Esophagus muscularis mucosa (tissue), 4 donors: ENCODE results near the gene HTRA2. TPM values are rescaled to one million over a fixed set of nuclear protein-coding genes. Genes with fewer than 3 reads are reported as not detected.

Experiments
- DNase-seq: peaks from one replicate; pipeline ENCODE4 v3.0.0-alpha.2; 2017; ENCODE audit errors: extremely low spot score
- H3K27ac ChIP-seq, 4 donors: fragments of 200-600 bp; sonication (generic); replicated peaks in 1 of 4; 1 replicate in 3 of 4; 2 replicates in 1 of 4; pipeline ENCODE4 v1.5.1; 2016 to 2019; ENCODE audit warnings: mild to moderate bottlenecking in 1 of 4
- H3K27me3 ChIP-seq, 4 donors: fragments of 200-600 bp; sonication (generic); one replicate each; pipeline versions ENCODE4 v1.5.1 to v1.6.0; 2016 to 2019
- H3K36me3 ChIP-seq, 4 donors: fragments of 200-600 bp; sonication (generic); one replicate each; pipeline ENCODE4 v1.5.1; 2016 to 2019
- H3K4me1 ChIP-seq, 4 donors: fragments of 200-600 bp; sonication (generic); one replicate each; pipeline ENCODE4 v1.5.1; 2016 to 2019
- H3K4me3 ChIP-seq, 4 donors: fragments of 200-600 bp; sonication (generic); 1 replicate in 2 of 4; 2 replicates in 2 of 4; pipeline ENCODE4 v1.5.1; 2016 to 2019; ENCODE audit warnings: mild to moderate bottlenecking in 4 of 4, moderate library complexity in 1 of 4
- H3K9me3 ChIP-seq, 4 donors: fragments of 200-600 bp; sonication (generic); 1 replicate in 3 of 4; 2 replicates in 1 of 4; pipeline ENCODE4 v1.5.1; 2016 to 2019
- CTCF ChIP-seq, 3 experiments: fragments of 200-600 bp in 2 of 3; fragments of 450-650 bp in 1 of 3; sonication (generic) in 2 of 3; IDR thresholded peaks; one replicate each; pipeline ENCODE4 v1.5.1; 2017 to 2019; ENCODE audit warnings: antibody characterized with exemption in 3 of 3, mild to moderate bottlenecking in 2 of 3, moderate library complexity in 1 of 3
- EP300 ChIP-seq: sonication (generic); formaldehyde crosslinking; IDR thresholded peaks from one replicate; pipeline ENCODE4 v1.6.1; 2017; ENCODE audit warnings: antibody characterized with exemption
- POLR2A ChIP-seq: fragments of 450-650 bp; IDR thresholded peaks from one replicate; pipeline ENCODE4 v1.6.1; 2017; ENCODE audit warnings: antibody characterized with exemption, moderate library complexity, mild to moderate bottlenecking, low read depth
- POLR2AphosphoS5 ChIP-seq, 2 donors: sonication (generic); formaldehyde crosslinking; IDR thresholded peaks; one replicate each; pipeline ENCODE4 v1.6.1; 2017; ENCODE audit warnings: antibody characterized with exemption in 2 of 2
- WGBS: methylation state at CpG from one replicate; pipeline ENCODE4 v1.1.5; 2018; 5-methylcytosine and 5-hydroxymethylcytosine counted together
- intact Hi-C: fragments of 100-400 bp; cut with DNase I; formaldehyde crosslinking; loops from one replicate; pipeline ENCODE4 v1.15.1; 2023
- total RNA-seq, 4 donors: library from RNA; depleted of rRNA; stranded (reverse); fragments of >200 nt; gene quantifications; one replicate each; pipeline versions ENCODE4 v1.1.0 to v1.2.1, GENCODE V29; 2016

HTRA2 gene
- total RNA-seq, 4 donors from 2014 or later = 29.7 to 37.9 (median 31.9) TPM

GRCh38 chr2:74538881-74539339 lies 9.2 kb downstream of the HTRA2 start:
- H3K4me1 ChIP-seq = peaks cover 0 to 13% (median 0%) of the 10 kb centered on the region in 4 donors
- TF ChIP-seq CTCF (IDR thresholded peaks at IDR 0.05) = no peak
- TF ChIP-seq POLR2AphosphoS5 (IDR thresholded peaks at IDR 0.05) = no peak
- no peak for TF ChIP-seq POLR2A
- TF ChIP-seq EP300 = no peak
- peaks cover 0 to 6% (median 0%) of the 10 kb centered on the region in 4 donors for H3K27me3 ChIP-seq
- H3K9me3 ChIP-seq = no peaks in the 10 kb centered on the region
- H3K27ac ChIP-seq = no peak overlapping the region
- 74% methylated on average over 7 of the region's 7 CpGs for WGBS
- no peak overlapping the region for H3K4me3 ChIP-seq
- no peak for DNase-seq
- intact Hi-C loops = no loop called here
- H3K36me3 ChIP-seq = peaks cover 0 to 5% (median 1%) of the 10 kb centered on the region in 4 donors

DNA sequence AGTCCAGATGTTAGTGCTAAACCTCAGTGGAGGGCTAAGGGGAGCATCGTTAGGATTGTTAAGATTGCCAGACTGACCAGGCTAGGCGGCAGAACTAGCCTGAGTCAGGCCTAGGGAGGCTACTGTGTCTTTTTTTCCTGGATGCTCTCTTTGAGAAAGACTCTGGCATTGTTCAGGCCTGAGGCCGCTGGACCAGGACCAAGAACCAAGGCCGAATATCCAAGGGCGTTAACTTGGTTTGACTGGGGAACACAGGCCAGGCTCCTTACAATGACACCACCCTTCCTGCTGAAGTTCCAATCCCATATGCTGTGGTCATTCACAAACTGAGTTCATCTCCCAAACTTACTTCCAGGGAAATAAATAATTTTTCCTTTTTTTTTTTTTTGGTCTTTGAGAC lies 10.6 kb downstream of the HTRA2 start:
- WGBS = 75% methylated on average over 5 of the region's 5 CpGs
- Histone ChIP-seq H3K27me3 (peaks cover 0 to 6% (median 0%) of the 10 kb centered on the region in 4 donors), H3K27ac (peak overlapping the region in 3 of 4 donors; percentile 29 to 62 (median 42)), H3K4me3 (no peak overlapping the region), H3K4me1 (peaks cover 0 to 13% (median 0%) of the 10 kb centered on the region in 4 donors), H3K36me3 (no peaks in the 10 kb centered on the region), H3K9me3 (no peaks in the 10 kb centered on the region)
- DNase-seq = no peak
- intact Hi-C loops = no loop called here
- TF ChIP-seq POLR2AphosphoS5 (IDR thresholded peaks at IDR 0.05) = peak in 1 of 2 donors; percentile 23
- TF ChIP-seq CTCF (IDR thresholded peaks at IDR 0.05) = no peak
- TF ChIP-seq POLR2A = no peak
- TF ChIP-seq EP300 = no peak

DNA sequence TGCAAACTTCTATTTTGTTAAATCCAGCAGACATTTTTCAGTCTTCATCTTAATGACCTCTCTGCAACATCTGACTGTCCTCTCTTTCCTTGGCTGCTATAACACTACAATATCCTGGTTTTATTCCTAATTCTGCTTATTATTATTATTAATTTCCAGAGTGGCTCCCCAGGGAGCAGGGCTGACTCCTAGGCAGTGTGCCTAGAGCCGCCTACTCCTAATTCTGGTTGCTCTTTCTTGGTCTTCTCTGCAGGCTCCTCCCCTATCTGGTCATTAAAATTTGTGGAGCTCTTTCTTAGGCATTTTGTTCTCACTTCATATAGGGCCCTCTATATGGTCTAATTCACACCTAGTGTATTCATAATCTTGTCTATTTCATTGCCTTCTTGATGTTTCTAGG lies 13.2 kb downstream of the HTRA2 start:
- Histone ChIP-seq H3K27me3 (peaks cover 0 to 6% (median 0%) of the 10 kb centered on the region in 4 donors), H3K4me3 (no peak overlapping the region), H3K36me3 (no peaks in the 10 kb centered on the region), H3K9me3 (no peaks in the 10 kb centered on the region), H3K4me1 (peaks cover 0 to 13% (median under 1%) of the 10 kb centered on the region in 4 donors), H3K27ac (no peak overlapping the region)
- TF ChIP-seq POLR2A (no peak), POLR2AphosphoS5 (IDR thresholded peaks at IDR 0.05) (no peak), CTCF (IDR thresholded peaks at IDR 0.05) (no peak), EP300 (no peak)
- 77% methylated on average over 1 of the region's 1 CpG for WGBS
- intact Hi-C loops = no loop called here
- no peak for DNase-seq

DNA sequence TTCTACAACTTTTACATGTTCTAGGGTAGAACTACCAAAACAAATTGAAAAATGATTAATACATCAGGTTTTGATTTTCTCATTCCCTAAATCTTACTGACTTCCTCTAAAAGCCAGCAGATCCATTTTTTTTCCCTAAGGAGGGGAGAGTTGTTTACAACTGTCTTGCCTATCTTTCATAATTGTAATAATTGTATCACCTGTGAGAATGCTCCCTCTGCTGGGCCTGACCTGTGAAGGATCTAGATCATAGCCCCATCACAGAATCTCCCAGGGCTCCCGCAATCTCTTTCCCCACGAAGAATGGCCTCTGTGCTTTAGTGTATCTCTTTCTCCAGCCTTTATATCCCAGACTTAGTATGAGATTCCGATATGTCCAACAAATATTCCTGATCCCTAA lies 14.9 kb downstream of the HTRA2 start:
- Histone ChIP-seq H3K36me3 (no peaks in the 10 kb centered on the region), H3K27me3 (no peaks in the 10 kb centered on the region), H3K4me1 (peaks cover 10 to 28% (median 17%) of the 10 kb centered on the region in 4 donors), H3K9me3 (no peaks in the 10 kb centered on the region), H3K4me3 (no peak overlapping the region), H3K27ac (no peak overlapping the region)
- TF ChIP-seq CTCF (IDR thresholded peaks at IDR 0.05) (no peak), POLR2AphosphoS5 (IDR thresholded peaks at IDR 0.05) (no peak), POLR2A (no peak), EP300 (no peak)
- 87% methylated on average over 3 of the region's 3 CpGs for WGBS
- DNase-seq = no peak
- intact Hi-C loops = no loop called here

DNA sequence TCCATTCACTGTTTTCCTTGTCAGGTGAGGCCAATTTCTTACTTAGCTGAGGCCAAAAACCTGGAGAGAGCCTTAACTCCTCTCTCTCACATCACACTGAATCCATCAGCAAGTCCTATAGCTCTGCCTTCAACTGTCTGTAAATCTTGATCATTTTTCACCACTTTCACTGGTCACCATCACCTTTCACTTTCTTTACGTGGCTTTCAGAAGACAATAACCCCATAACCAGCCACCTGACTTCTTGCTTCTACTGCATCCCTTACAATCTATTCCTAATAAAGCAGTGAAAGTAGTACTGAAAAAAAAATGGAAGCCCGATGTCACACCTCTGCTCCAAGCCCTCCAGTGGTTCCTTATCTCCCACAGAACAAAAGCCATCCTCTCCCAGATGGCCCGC lies 16.3 kb downstream of the HTRA2 start:
- H3K9me3 ChIP-seq = no peaks in the 10 kb centered on the region
- peaks cover 11 to 25% (median 22%) of the 10 kb centered on the region in 4 donors for H3K4me1 ChIP-seq
- H3K4me3 ChIP-seq = no peak overlapping the region
- whole genome bisulfite sequencing = 94% methylated on average over 3 of the region's 3 CpGs
- intact Hi-C loops = no loop called here
- TF ChIP-seq EP300 (no peak), CTCF (IDR thresholded peaks at IDR 0.05) (no peak), POLR2AphosphoS5 (IDR thresholded peaks at IDR 0.05) (no peak), POLR2A (no peak)
- H3K36me3 ChIP-seq = no peaks in the 10 kb centered on the region
- DNase-seq = no peak
- H3K27ac ChIP-seq = no peak overlapping the region
- no peaks in the 10 kb centered on the region for H3K27me3 ChIP-seq
